ENCODE results near the gene GPR157.
"Not testable (repeated sequence)": the region's sequence is repeated elsewhere in the genome, so short reads cannot be mapped to it uniquely, and the experiment has no call there.

GPR157 gene

DNA sequence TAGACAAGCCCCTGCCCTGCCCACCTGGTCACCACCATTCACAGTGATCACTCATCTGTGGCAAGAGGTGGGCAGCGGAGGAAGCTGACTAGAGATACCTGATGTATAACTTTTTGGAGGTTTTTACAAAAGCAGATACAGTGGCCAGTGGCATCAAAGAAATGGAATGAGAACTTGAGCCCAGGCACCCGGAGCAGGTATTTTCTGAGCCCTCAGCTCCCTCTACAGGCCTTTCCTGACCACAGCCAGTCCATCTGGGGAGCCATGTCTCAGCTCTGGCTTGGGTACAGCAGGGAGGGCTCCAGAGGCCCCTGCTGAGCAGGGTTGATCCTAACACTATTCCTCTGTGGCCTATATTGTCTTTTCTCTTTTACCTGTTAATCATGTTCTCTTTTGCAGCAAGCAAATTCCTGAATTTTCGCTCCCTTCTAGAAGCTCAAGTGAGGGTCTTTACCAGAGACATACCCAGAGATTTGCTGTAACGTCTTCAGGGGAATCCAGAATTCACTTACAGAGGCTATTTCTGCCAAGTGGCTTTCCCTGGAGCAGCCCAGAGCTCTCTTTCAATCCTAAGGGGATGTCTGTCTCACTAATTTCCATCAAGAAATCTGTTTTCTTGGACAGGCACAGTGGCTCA, 27.3 kb downstream of the GPR157 start:
- no peaks in the 10 kb centered on the region for H3K27me3 ChIP-seq (ENCODE audit: insufficient read depth, low read length)

GRCh38 chr1:9100471-9101043, 28.3 kb downstream of the GPR157 start:
- Histone ChIP-seq H3K27ac (ENCODE audit: low read depth, low read length) (no peak overlapping the region), H3K36me3 (ENCODE audit: insufficient read depth, low read length) (no peaks in the 10 kb centered on the region), H2AFZ (ENCODE audit: low read length, unreplicated experiment) (no peak overlapping the region), H3K4me3 (ENCODE audit: low read depth, low read length) (no peak overlapping the region), H3K27me3 (ENCODE audit: insufficient read depth, low read length) (no peaks in the 10 kb centered on the region), H3K4me1 (ENCODE audit: control insufficient read depth, insufficient read depth, low read length, unreplicated experiment) (no peaks in the 10 kb centered on the region), H3K79me2 (ENCODE audit: control insufficient read depth, insufficient read depth, low read length, unreplicated experiment) (no peaks in the 10 kb centered on the region)

More for the DNA sequence above, 27.3 kb downstream of the GPR157 start:
- Histone ChIP-seq H3K27ac (ENCODE audit: low read depth, low read length) (no peak overlapping the region), H3K4me1 (ENCODE audit: control insufficient read depth, insufficient read depth, low read length, unreplicated experiment) (no peaks in the 10 kb centered on the region), H3K4me3 (ENCODE audit: low read depth, low read length) (no peak overlapping the region), H3K79me2 (ENCODE audit: control insufficient read depth, insufficient read depth, low read length, unreplicated experiment) (no peaks in the 10 kb centered on the region), H3K36me3 (ENCODE audit: insufficient read depth, low read length) (no peaks in the 10 kb centered on the region), H2AFZ (ENCODE audit: low read length, unreplicated experiment) (no peak overlapping the region)

DNA sequence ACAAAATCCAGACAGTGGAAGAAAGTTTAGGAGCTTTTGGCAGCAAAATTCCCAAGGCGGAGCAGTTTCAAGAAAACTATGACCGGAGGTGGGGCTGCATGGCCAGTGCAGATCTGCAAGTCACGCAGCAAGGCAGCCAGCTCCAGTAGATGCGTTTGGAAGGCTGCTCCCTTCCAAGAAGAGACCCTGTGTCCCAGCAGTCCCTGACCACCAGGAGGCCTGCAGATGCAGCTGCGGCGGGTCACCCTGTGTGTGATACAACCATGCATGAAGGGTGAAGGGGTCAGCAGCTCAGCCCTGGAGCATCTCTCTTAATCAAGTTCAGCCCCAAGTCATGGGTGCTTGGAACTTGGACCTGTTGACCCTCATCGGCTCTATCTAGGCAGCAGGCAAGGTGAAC, 29.3 kb downstream of the GPR157 start:
- Histone ChIP-seq H3K27me3 (ENCODE audit: insufficient read depth, low read length) (no peaks in the 10 kb centered on the region), H3K79me2 (ENCODE audit: control insufficient read depth, insufficient read depth, low read length, unreplicated experiment) (no peaks in the 10 kb centered on the region), H3K36me3 (ENCODE audit: insufficient read depth, low read length) (no peaks in the 10 kb centered on the region), H3K4me1 (ENCODE audit: control insufficient read depth, insufficient read depth, low read length, unreplicated experiment) (no peaks in the 10 kb centered on the region), H2AFZ (ENCODE audit: low read length, unreplicated experiment) (no peak overlapping the region), H3K4me3 (ENCODE audit: low read depth, low read length) (no peak overlapping the region), H3K27ac (ENCODE audit: low read depth, low read length) (no peak overlapping the region)

DNA sequence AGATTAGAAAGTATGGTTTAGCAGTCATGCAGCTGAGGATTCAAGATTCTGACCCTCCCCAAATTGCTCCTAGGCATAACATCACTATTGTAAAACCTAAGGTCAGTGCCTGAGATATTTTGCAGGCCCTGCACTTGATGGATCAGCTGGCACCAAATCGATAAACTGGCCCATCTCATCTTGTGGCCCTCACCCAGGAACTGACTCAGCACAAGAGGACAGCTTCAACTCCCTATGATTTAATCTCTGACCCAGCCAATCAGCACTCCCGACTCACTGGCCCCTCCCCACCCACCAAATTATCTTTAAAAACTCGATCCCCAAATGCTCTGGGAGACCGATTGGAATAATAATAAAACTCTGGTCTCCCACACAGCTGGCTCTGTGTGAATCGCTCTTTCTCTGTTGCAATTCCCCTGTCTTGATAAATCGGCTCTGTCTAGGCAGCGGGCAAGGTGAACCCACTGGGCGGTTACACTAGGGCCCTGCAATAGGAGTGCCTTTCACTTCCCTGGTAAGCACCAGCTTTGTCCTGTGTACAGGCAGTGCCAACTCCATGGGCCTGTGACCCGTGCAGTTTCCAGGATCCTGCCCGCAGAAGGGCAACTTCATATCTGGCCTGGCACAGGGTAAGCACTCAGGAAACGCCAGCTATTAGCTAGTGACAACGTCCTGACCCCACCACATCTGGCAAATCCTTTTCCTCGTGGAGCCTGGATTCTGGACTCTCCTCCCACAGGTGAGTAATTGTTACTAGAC, 30.8 kb downstream of the GPR157 start:
- no peaks in the 10 kb centered on the region for H3K79me2 ChIP-seq (ENCODE audit: control insufficient read depth, insufficient read depth, low read length, unreplicated experiment)
- H3K27ac ChIP-seq (ENCODE audit: low read depth, low read length) = no peak overlapping the region
- no peak overlapping the region for H3K4me3 ChIP-seq (ENCODE audit: low read depth, low read length)
- H2AFZ ChIP-seq (ENCODE audit: low read length, unreplicated experiment) = no peak overlapping the region
- H3K36me3 ChIP-seq (ENCODE audit: insufficient read depth, low read length) = no peaks in the 10 kb centered on the region
- H3K4me1 ChIP-seq (ENCODE audit: control insufficient read depth, insufficient read depth, low read length, unreplicated experiment) = no peaks in the 10 kb centered on the region
- H3K27me3 ChIP-seq (ENCODE audit: insufficient read depth, low read length) = peaks cover 8% of the 10 kb centered on the region; the same call in 1 of the 2 replicates

GRCh38 chr1:9095818-9096217, 33.1 kb downstream of the GPR157 start:
- Histone ChIP-seq H3K27me3 (ENCODE audit: insufficient read depth, low read length) (peaks cover 30% of the 10 kb centered on the region), H3K79me2 (ENCODE audit: control insufficient read depth, insufficient read depth, low read length, unreplicated experiment) (no peaks in the 10 kb centered on the region), H3K4me3 (ENCODE audit: low read depth, low read length) (no peak overlapping the region), H2AFZ (ENCODE audit: low read length, unreplicated experiment) (no peak overlapping the region), H3K36me3 (ENCODE audit: insufficient read depth, low read length) (no peaks in the 10 kb centered on the region), H3K4me1 (ENCODE audit: control insufficient read depth, insufficient read depth, low read length, unreplicated experiment) (no peaks in the 10 kb centered on the region), H3K27ac (ENCODE audit: low read depth, low read length) (no peak overlapping the region)

- not testable (repeated sequence) for H3K79me2 ChIP-seq (ENCODE audit: control insufficient read depth, insufficient read depth, low read length, unreplicated experiment); H2AFZ ChIP-seq (ENCODE audit: low read length, unreplicated experiment); H3K4me1 ChIP-seq (ENCODE audit: control insufficient read depth, insufficient read depth, low read length, unreplicated experiment); H3K27ac ChIP-seq (ENCODE audit: low read depth, low read length); H3K4me3 ChIP-seq (ENCODE audit: low read depth, low read length); H3K36me3 ChIP-seq (ENCODE audit: insufficient read depth, low read length)
- H3K27me3 ChIP-seq (ENCODE audit: insufficient read depth, low read length) = peaks cover 46% of the 10 kb centered on the region
These were observed 34.8 kb downstream of the GPR157 start for GRCh38 chr1:9093996-9094595.

DNA sequence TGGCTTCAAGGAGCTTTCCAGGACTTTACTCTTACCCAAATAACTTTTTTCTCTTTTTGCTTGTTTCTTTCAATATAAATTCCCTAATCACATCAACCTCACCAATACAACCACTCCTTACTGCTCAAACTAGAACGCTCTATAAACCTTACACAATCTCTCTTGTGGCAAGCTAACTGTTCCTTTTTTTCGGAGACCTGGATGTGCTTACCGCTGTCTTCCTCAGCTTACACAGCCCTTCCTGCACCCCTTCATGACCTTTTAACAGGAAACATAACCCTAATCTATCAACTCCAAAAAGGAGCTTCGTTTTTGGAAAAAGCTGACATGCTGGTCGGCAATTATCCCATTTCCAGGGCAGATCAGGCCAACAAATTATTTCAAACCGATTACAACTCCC, 35.3 kb downstream of the GPR157 start:
- Histone ChIP-seq H3K36me3 (ENCODE audit: insufficient read depth, low read length) (no peaks in the 10 kb centered on the region), H3K4me3 (ENCODE audit: low read depth, low read length) (no peak overlapping the region), H3K27me3 (ENCODE audit: insufficient read depth, low read length) (peaks cover 51% of the 10 kb centered on the region), H3K79me2 (ENCODE audit: control insufficient read depth, insufficient read depth, low read length, unreplicated experiment) (no peaks in the 10 kb centered on the region), H3K27ac (ENCODE audit: low read depth, low read length) (no peak overlapping the region), H2AFZ (ENCODE audit: low read length, unreplicated experiment) (no peak overlapping the region), H3K4me1 (ENCODE audit: control insufficient read depth, insufficient read depth, low read length, unreplicated experiment) (no peaks in the 10 kb centered on the region)

DNA sequence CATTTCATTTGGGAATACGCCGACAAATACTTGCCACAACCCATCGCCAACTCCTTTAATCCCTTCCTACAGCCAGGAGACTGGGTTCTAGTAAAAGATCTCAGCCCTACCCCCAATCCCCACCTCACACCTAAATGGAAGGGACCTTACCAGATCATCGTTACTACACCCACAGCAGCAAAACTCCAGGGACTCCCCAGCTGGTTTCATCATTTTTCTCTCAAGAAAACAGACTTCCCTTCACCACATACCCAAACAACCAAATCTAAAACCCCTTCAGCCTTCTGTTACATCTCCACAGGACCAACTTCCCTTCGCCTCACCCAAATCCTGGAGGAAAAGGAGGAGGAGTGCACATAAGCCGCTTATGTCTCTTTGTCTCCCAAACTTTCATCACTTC, 35.8 kb downstream of the GPR157 start:
- Histone ChIP-seq H3K36me3 (ENCODE audit: insufficient read depth, low read length) (no peaks in the 10 kb centered on the region), H3K79me2 (ENCODE audit: control insufficient read depth, insufficient read depth, low read length, unreplicated experiment) (no peaks in the 10 kb centered on the region), H3K27ac (ENCODE audit: low read depth, low read length) (no peak overlapping the region), H3K4me1 (ENCODE audit: control insufficient read depth, insufficient read depth, low read length, unreplicated experiment) (no peaks in the 10 kb centered on the region), H2AFZ (ENCODE audit: low read length, unreplicated experiment) (no peak overlapping the region), H3K27me3 (ENCODE audit: insufficient read depth, low read length) (peaks cover 52% of the 10 kb centered on the region), H3K4me3 (ENCODE audit: low read depth, low read length) (no peak overlapping the region)

DNA sequence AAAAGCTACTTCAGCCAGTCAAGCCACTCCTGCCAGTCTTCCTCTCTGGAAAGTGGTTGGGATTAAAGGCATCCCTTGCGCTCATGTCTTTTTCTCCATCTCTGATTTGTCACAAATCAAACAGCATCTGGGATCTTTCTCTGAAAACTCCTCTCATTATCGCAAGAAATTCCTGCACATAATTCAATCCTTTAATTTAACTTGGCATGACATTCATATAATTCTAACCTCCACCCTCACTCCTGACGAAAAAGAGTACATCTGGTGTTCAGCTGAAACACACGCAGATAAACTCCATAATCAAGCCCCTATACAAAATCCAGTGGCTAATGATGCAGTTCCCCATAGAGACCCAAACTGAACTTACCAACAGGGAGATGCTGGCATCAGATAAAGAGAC, 40.1 kb downstream of the GPR157 start:
- Histone ChIP-seq H3K79me2 (ENCODE audit: control insufficient read depth, insufficient read depth, low read length, unreplicated experiment) (no peaks in the 10 kb centered on the region), H3K4me3 (ENCODE audit: low read depth, low read length) (no peak overlapping the region), H3K36me3 (ENCODE audit: insufficient read depth, low read length) (no peaks in the 10 kb centered on the region), H3K27ac (ENCODE audit: low read depth, low read length) (no peak overlapping the region), H3K27me3 (ENCODE audit: insufficient read depth, low read length) (peaks cover 49% of the 10 kb centered on the region), H3K4me1 (ENCODE audit: control insufficient read depth, insufficient read depth, low read length, unreplicated experiment) (peaks cover 10% of the 10 kb centered on the region), H2AFZ (ENCODE audit: low read length, unreplicated experiment) (no peak overlapping the region)

DNA sequence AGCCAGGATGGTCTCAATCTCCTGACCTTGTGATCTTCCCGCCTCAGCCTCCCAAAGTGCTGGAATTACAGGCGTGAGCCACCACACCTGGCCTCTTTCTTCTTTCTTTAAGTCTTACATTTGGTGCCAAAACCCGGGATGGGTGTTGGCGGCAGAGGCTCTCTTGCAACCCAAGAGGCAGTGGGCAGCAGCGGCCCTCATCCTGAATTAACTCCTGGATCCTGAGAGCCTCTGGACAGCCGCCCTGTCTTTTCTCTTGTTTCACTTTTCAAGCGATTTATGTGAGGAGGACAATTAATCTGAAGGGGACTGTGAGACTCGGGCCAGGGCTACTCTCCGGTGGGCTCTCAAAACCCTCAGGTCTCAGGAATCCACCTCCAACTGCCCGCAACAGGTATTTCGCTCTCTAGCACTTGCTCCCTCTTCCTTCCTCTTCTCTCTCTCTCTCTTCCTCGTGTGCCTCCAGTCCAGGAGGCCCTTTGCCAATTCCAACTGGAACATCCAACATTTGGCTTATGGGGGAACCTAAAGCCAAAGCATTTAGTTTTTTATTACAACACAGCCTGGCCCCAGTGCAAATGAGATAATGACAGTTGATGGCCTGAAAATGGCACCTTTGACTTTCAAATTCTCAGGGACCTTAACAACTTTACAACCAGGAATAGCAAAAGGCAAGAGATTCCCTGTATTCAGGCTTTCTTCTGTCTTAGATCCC, 41.3 kb downstream of the GPR157 start:
- Histone ChIP-seq H3K79me2 (ENCODE audit: control insufficient read depth, insufficient read depth, low read length, unreplicated experiment) (no peaks in the 10 kb centered on the region), H3K4me1 (ENCODE audit: control insufficient read depth, insufficient read depth, low read length, unreplicated experiment) (peaks cover 10% of the 10 kb centered on the region), H3K36me3 (ENCODE audit: insufficient read depth, low read length) (no peaks in the 10 kb centered on the region), H3K27me3 (ENCODE audit: insufficient read depth, low read length) (peaks cover 39% of the 10 kb centered on the region), H2AFZ (ENCODE audit: low read length, unreplicated experiment) (no peak overlapping the region), H3K27ac (ENCODE audit: low read depth, low read length) (no peak overlapping the region), H3K4me3 (ENCODE audit: low read depth, low read length) (no peak overlapping the region)

Measured in ACC112 (cell line).